Thyroid gland (tissue), 4 donors: Measurements from ENCODE around the gene UPK1A. TPM values are rescaled to one million over a fixed set of nuclear protein-coding genes. Genes with fewer than 3 reads are reported as not detected.
A peak's percentile ranks its signal among the peaks of the same experiment; 100 is the strongest.

ENCODE experiments used
- DNase-seq, 2 donors: peaks; one replicate each; pipeline ENCODE4 v3.0.0-alpha.2; 2019
- H3K27ac ChIP-seq, 3 donors: fragments of 200-600 bp; sonication (generic); 1 replicate in 2 of 3; 2 replicates in 1 of 3; pipeline ENCODE4 v1.5.1; 2016 to 2019; ENCODE audit warnings: mild to moderate bottlenecking in 1 of 3, moderate library complexity in 1 of 3
- H3K27me3 ChIP-seq: fragments of 200-600 bp; sonication (generic); one replicate; pipeline ENCODE4 v1.5.1; 2019
- H3K36me3 ChIP-seq, 2 donors: fragments of 200-600 bp; sonication (generic); one replicate each; pipeline ENCODE4 v1.5.1; 2016 to 2019
- H3K4me1 ChIP-seq, 2 donors: fragments of 200-600 bp; sonication (generic); one replicate each; pipeline ENCODE4 v1.5.1; 2017 to 2019
- H3K4me3 ChIP-seq, 3 donors: fragments of 200-600 bp; sonication (generic); replicated peaks in 1 of 3; 1 replicate in 2 of 3; 2 replicates in 1 of 3; pipeline ENCODE4 v1.5.1; 2016; ENCODE audit warnings: mild to moderate bottlenecking in 1 of 3
- H3K9me3 ChIP-seq: fragments of 200-600 bp; sonication (generic); one replicate; pipeline ENCODE4 v1.5.1; 2017
- CTCF ChIP-seq, 6 experiments: fragments of 200-600 bp in 3 of 6; fragments of 450-650 bp in 3 of 6; sonication (generic) in 3 of 6; IDR thresholded peaks; one replicate each; pipeline ENCODE4 v1.5.1; 2016 to 2019; ENCODE audit warnings: antibody characterized with exemption in 6 of 6, mild to moderate bottlenecking in 2 of 6, inconsistent platforms in 1 of 6, moderate library complexity in 1 of 6
- POLR2A ChIP-seq, 2 donors: fragments of 450-650 bp; IDR thresholded peaks; one replicate each; pipeline ENCODE4 v1.6.1; 2017; ENCODE audit warnings: antibody characterized with exemption in 2 of 2, mild to moderate bottlenecking in 2 of 2, moderate library complexity in 1 of 2
- WGBS, 2 donors: methylation state at CpG; one replicate each; pipeline ENCODE4 v1.1.5; 2017; 5-methylcytosine and 5-hydroxymethylcytosine counted together
- intact Hi-C: fragments of 100-400 bp; cut with DNase I; formaldehyde crosslinking; loops from one replicate; pipeline ENCODE4 v1.15.1; 2023
- total RNA-seq, 4 donors: library from RNA; depleted of rRNA; stranded (reverse); fragments of >200 nt; gene quantifications; one replicate each; pipeline ENCODE4 v1.2.3, GENCODE V29; 2016

The UPK1A gene
- total RNA-seq, 4 donors from 2014 or later: not detected

GRCh38 chr19:35715355-35715809 lies 49.1 kb downstream of the UPK1A start:
- peak overlapping the region in 1 of 3 donors; percentile 88 for H3K4me3 ChIP-seq
- no peak for TF ChIP-seq CTCF (IDR thresholded peaks at IDR 0.05)
- TF ChIP-seq POLR2A (IDR thresholded peaks at IDR 0.05): no peak
- WGBS, 2 donors: 67 to 82% methylated on average over 1 to 6 of the region's 7 CpGs
- DNase-seq: no peak
- no peaks in the 10 kb centered on the region for H3K36me3 ChIP-seq
- H3K27me3 ChIP-seq: no peaks in the 10 kb centered on the region
- peaks cover 18 to 23% of the 10 kb centered on the region in 2 donors for H3K4me1 ChIP-seq
- no peak overlapping the region for H3K27ac ChIP-seq
- intact Hi-C loops: loop anchor here (5.0 kb wide), 1 partner anchor 168 kb away; the partner anchor contains the start of gene TMEM147
- no peaks in the 10 kb centered on the region for H3K9me3 ChIP-seq

- Histone ChIP-seq H3K4me1 (peaks cover 18 to 23% of the 10 kb centered on the region in 2 donors), H3K27me3 (no peaks in the 10 kb centered on the region), H3K4me3 (peak overlapping the region; percentile 43 to 88 (median 49)), H3K27ac (peak overlapping the region; percentile 39 to 90 (median 72)), H3K36me3 (peaks cover 2 to 4% of the 10 kb centered on the region in 2 donors), H3K9me3 (no peaks in the 10 kb centered on the region)
- intact Hi-C loops: loop anchor here (2.0 to 5.0 kb wide), 2 partner anchors 21 to 169 kb away; partner anchors contain the start of gene TMEM147
- DNase-seq: peak; percentile 60 to 67
- WGBS, 2 donors: 0 to 4% methylated on average over 34 to 36 of the region's 52 CpGs
- TF ChIP-seq POLR2A (IDR thresholded peaks at IDR 0.05) (no peak), CTCF (IDR thresholded peaks at IDR 0.05) (no peak)
Observed at GRCh38 chr19:35715981-35716800, 49.9 kb downstream of the UPK1A start.

GRCh38 chr19:35716801-35717664 lies 50.7 kb downstream of the UPK1A start:
- Histone ChIP-seq H3K4me3 (peak overlapping the region; percentile 43 to 88 (median 49)), H3K4me1 (peaks cover 18 to 23% of the 10 kb centered on the region in 2 donors), H3K9me3 (no peaks in the 10 kb centered on the region), H3K27ac (peak overlapping the region; percentile 72 to 90 (median 78)), H3K36me3 (peaks cover 9 to 10% of the 10 kb centered on the region in 2 donors), H3K27me3 (no peaks in the 10 kb centered on the region)
- intact Hi-C loops: loop anchor here (2.0 to 5.0 kb wide), 2 partner anchors 22 to 170 kb away; partner anchors contain the start of gene TMEM147
- TF ChIP-seq CTCF (IDR thresholded peaks at IDR 0.05) (peak; percentile 50 to 97 (median 92)), POLR2A (IDR thresholded peaks at IDR 0.05) (peak in 1 of 2 donors; percentile 26)
- DNase-seq: peak; percentile 97
- WGBS, 2 donors: 0% methylated on average over 21 of the region's 77 CpGs

GRCh38 chr19:35717665-35718344 lies 51.5 kb downstream of the UPK1A start, which contains the start of gene KMT2B:
Gene KMT2B (plus strand): TSS chr19:35718003. CDS start chr19:35718019, 16 bp downstream.
- intact Hi-C loops: loop anchor here (2.0 to 5.0 kb wide), 2 partner anchors 23 to 171 kb away; partner anchors contain the start of gene TMEM147
- Histone ChIP-seq H3K27me3 (no peaks in the 10 kb centered on the region), H3K4me3 (peak within 1 kb of the TSS; percentile 49 to 98 (median 88)), H3K4me1 (peaks cover 18 to 23% of the 10 kb centered on the region in 2 donors), H3K36me3 (peaks cover 17% of the 10 kb centered on the region in 2 donors), H3K9me3 (no peaks in the 10 kb centered on the region), H3K27ac (peak within 1 kb of the TSS; percentile 72 to 90 (median 78))
- TF ChIP-seq POLR2A (IDR thresholded peaks at IDR 0.05) (no peak), CTCF (IDR thresholded peaks at IDR 0.05) (no peak)
- no peak for DNase-seq
- no CpG with 5 or more reads among the region's 109 CpGs for WGBS, 2 donors
